OCI-LY3 (cell line): Measurements from ENCODE around the gene OSBPL2.

ENCODE experiments used
- H2AFZ ChIP-seq: fragments of 200-600, 300-600 bp; shearing (Covaris generic); 2 replicates; pipeline ENCODE4 v1.6.0; 2014; ENCODE audit warnings: antibody characterized with exemption, low read depth, low read length
- H3K27ac ChIP-seq: fragments of 200-600, 300-600 bp; sonication (generic); 2 replicates; pipeline ENCODE4 v1.5.1; 2014; ENCODE audit warnings: mild to moderate bottlenecking, low read length, moderate library complexity, mixed read lengths
- H3K27me3 ChIP-seq: fragments of 200-600, 300-600 bp; sonication (generic); 2 replicates; pipeline ENCODE4 v1.6.1; 2014; ENCODE audit warnings: low read depth, low read length, mixed read lengths
- H3K36me3 ChIP-seq: fragments of 200-600, 300-600 bp; sonication (generic); replicated peaks from 2 replicates; pipeline ENCODE3; 2014; ENCODE audit warnings: low read depth, low read length, mixed read lengths
- H3K4me1 ChIP-seq: fragments of 300-600, 200-600 bp; sonication (generic); 2 replicates; pipeline ENCODE4 v1.6.1; 2014; ENCODE audit warnings: low read length, mixed read lengths
- H3K4me2 ChIP-seq: fragments of 200-600, 300-600 bp; sonication (generic); 2 replicates; pipeline ENCODE4 v1.6.1; 2014; ENCODE audit warnings: low read length, mixed read lengths
- H3K4me3 ChIP-seq: fragments of 300-600, 200-600 bp; sonication (generic); 2 replicates; pipeline ENCODE4 v1.5.1; 2014; ENCODE audit warnings: antibody characterized with exemption, mild to moderate bottlenecking, low read length, moderate library complexity
- H3K79me2 ChIP-seq: fragments of 300-600, 200-600 bp; shearing (Covaris generic); 2 replicates; pipeline ENCODE4 v1.6.1; 2014; ENCODE audit warnings: mild to moderate bottlenecking, low read length, mixed read lengths
- H3K9ac ChIP-seq: fragments of 300-600, 200-600 bp; shearing (Covaris generic); 2 replicates; pipeline ENCODE4 v1.6.0; 2014; ENCODE audit warnings: mild to moderate bottlenecking, low read length, moderate library complexity
- H3K9me3 ChIP-seq: fragments of 200-600, 300-600 bp; shearing (Covaris generic); 2 replicates; pipeline ENCODE4 v1.6.1; 2014; ENCODE audit warnings: low read length, mixed read lengths; ENCODE audit not compliant: insufficient read depth
- H4K20me1 ChIP-seq: fragments of 200-600, 300-600 bp; sonication (generic); 2 replicates; pipeline ENCODE4 v1.6.1; 2016; ENCODE audit warnings: low read length, mixed read lengths; ENCODE audit not compliant: insufficient read depth
- CTCF ChIP-seq: fragments of 200-600, 300-600 bp; sonication (generic); IDR thresholded peaks from 2 replicates; pipeline ENCODE4 v1.5.1; 2014; ENCODE audit warnings: antibody characterized with exemption, low read length, low read depth
- EZH2phosphoT487 ChIP-seq: fragments of 200-600 bp; shearing (Covaris generic); IDR thresholded peaks from 2 replicates; pipeline ENCODE4 v1.6.1; 2018; ENCODE audit warnings: antibody characterized with exemption, mixed run types, low read depth

The OSBPL2 gene

GRCh38 chr20:62286493-62287064 lies 48.3 kb downstream of the OSBPL2 start:
- Histone ChIP-seq H3K27ac (no peak overlapping the region), H3K27me3 (no peaks in the 10 kb centered on the region), H3K4me1 (no peaks in the 10 kb centered on the region), H3K79me2 (no peaks in the 10 kb centered on the region), H4K20me1 (0 out of 2 replicates have a peak, but pooled peaks cover 2% of the 10 kb centered on the region), H3K4me2 (no peak overlapping the region), H3K9me3 (no peaks in the 10 kb centered on the region), H2AFZ (no peak overlapping the region), H3K36me3 (peaks cover 15% of the 10 kb centered on the region), H3K4me3 (no peak overlapping the region), H3K9ac (no peak overlapping the region)
- TF ChIP-seq EZH2phosphoT487 (no peak), CTCF (no peak)

- Histone ChIP-seq H3K4me2 (no peak overlapping the region), H3K27me3 (no peaks in the 10 kb centered on the region), H3K36me3 (peaks cover 13% of the 10 kb centered on the region), H3K4me3 (no peak overlapping the region), H3K9me3 (no peaks in the 10 kb centered on the region), H3K27ac (no peak overlapping the region), H3K4me1 (no peaks in the 10 kb centered on the region), H4K20me1 (0 out of 2 replicates have a peak, but pooled peaks cover 2% of the 10 kb centered on the region), H3K9ac (no peak overlapping the region), H2AFZ (no peak overlapping the region), H3K79me2 (no peaks in the 10 kb centered on the region)
- no peak for TF ChIP-seq EZH2phosphoT487
- TF ChIP-seq CTCF, result no peak
Observed at GRCh38 chr20:62287129-62287528, 48.8 kb downstream of the OSBPL2 start.

GRCh38 chr20:62287759-62288534 lies 49.6 kb downstream of the OSBPL2 start:
- Histone ChIP-seq H3K9ac (no peak overlapping the region), H4K20me1 (0 out of 2 replicates have a peak, but pooled peaks cover 2% of the 10 kb centered on the region), H3K27ac (no peak overlapping the region), H2AFZ (no peak overlapping the region), H3K9me3 (no peaks in the 10 kb centered on the region), H3K4me3 (no peak overlapping the region), H3K27me3 (no peaks in the 10 kb centered on the region), H3K79me2 (no peaks in the 10 kb centered on the region), H3K36me3 (peaks cover 14% of the 10 kb centered on the region), H3K4me2 (no peak overlapping the region), H3K4me1 (no peaks in the 10 kb centered on the region)
- no peak for TF ChIP-seq EZH2phosphoT487
- TF ChIP-seq CTCF, result no peak

GRCh38 chr20:62288535-62289105 lies 50.3 kb downstream of the OSBPL2 start:
- Histone ChIP-seq H3K4me2 (no peak overlapping the region), H3K79me2 (no peaks in the 10 kb centered on the region), H3K36me3 (peaks cover 9% of the 10 kb centered on the region), H4K20me1 (0 out of 2 replicates have a peak, but pooled peaks cover 2% of the 10 kb centered on the region), H3K4me3 (no peak overlapping the region), H2AFZ (no peak overlapping the region), H3K27me3 (no peaks in the 10 kb centered on the region), H3K9me3 (no peaks in the 10 kb centered on the region), H3K9ac (no peak overlapping the region), H3K27ac (no peak overlapping the region), H3K4me1 (no peaks in the 10 kb centered on the region; the same call in 1 of the 2 replicates)
- TF ChIP-seq CTCF, result no peak
- TF ChIP-seq EZH2phosphoT487, result no peak
